G401.6 (cell line): ENCODE results near the gene DCDC2.
"Not testable (repeated sequence)": the region's sequence is repeated elsewhere in the genome, so short reads cannot be mapped to it uniquely, and the experiment has no call there.

Experiments used
- FAIRE-seq: peaks from 2 replicates; lab custom pipeline; 2012; peaks lifted over from hg19 to GRCh38; lab: Jason Lieb, UNC

Gene DCDC2

DNA sequence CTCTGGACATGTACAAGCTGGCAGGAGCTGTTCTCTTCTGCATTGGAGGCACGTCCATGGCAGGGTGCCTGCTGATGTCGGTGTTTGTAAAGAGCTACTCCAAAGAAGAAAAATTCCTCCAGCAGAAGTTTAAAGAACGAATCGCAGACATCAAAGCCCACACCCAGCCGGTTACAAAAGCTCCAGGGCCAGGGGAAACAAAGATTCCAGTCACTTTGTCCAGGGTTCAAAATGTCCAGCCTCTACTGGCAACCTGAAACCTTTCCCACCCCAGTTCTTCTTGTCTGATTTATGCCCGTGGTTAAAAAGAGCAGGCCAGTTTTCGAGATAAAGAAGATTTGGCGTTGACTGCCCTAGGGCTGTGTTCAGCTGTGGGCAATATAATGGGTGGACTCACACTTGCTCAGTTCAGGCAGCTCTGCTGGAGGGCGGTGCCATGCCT lies 212.1 kb downstream of the DCDC2 start:
- FAIRE-seq: no peak

DNA sequence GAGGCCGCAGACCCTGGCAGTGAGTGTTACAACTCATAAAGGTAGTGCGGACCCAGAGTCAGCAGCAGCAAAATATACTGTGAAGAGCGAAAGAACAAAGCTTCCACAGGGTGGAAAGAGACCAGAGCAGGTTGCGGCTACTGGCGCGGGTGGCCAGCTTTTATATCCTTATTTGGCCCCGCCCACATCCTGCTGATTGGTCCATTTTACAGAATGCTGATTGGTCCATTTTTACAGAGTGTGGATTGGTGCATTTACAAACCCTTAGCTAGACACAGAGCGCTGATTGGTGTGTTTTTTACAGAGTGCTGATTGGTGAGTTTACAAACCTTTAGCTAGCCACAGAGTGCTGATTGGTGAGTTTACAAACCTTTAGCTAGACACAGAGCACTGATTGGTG lies 215.1 kb downstream of the DCDC2 start:
- FAIRE-seq: not testable (repeated sequence)

GRCh38 chr6:24140591-24140990 lies 217.3 kb downstream of the DCDC2 start:
- no peak for FAIRE-seq

DNA sequence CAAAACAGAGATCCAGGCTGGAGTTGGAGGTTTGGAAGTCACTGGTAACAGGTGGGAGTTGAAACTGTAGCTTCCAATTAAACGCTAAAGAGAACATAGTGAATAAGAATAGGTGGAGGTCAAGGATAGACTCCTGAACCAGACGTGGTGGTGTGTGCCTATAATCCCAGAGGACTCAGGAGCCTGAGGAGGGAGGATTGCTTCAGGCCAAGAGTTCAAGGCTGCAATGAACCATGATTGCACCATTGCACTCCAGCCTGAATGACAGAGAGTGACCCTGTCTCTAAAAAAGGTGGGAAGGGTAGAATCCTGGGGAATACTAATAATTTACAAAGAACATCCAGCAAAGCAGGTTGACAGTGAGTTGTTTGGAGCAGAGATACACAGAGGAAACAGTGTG lies 218.2 kb downstream of the DCDC2 start:
- FAIRE-seq: no peak

DNA sequence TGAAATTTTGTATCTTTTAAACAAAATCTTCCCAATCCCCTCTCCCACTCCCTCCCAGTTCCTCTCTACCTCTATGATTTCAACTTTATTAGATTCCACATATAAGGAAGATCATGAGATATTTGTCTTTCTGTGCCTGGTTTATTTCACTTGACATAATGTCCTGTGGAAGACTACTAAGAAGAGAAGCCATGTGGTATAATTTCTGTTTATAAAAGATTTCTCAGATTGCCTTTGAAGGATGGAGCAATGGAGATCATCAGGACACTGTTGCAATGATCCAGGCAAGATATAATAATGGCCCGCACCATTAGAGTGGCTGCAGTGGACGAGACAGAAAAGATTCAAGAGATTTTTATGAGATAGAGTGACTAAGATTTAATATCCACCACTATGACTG lies 218.8 kb downstream of the DCDC2 start:
- no peak for FAIRE-seq

- FAIRE-seq: no peak
Measured at GRCh38 chr6:24131751-24132150, 226.1 kb downstream of the DCDC2 start.

- FAIRE-seq: no peak
Measured at GRCh38 chr6:24127316-24127715, 230.5 kb downstream of the DCDC2 start.

- no peak for FAIRE-seq
Measured at GRCh38 chr6:24126586-24127192, 231.2 kb downstream of the DCDC2 start.

DNA sequence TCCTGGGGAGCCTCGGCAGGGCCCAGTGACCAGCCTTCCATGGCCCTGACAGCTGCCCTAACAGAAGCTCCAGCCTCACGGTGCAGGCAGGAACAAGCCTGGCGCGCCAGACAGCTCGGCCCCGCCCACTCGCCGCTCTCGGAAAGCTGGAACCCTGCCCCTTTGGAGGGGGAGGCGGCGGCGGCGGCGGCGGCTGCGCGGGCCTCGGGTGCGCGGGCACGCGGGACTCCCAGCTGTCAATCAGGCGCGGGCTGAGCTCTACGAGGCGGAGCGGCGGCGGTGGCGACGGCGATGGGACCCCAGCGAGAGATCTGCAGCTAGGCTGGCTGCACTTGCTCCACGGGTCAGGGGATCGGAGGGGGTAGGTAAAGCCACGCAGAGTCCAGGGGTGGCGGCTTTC lies 231.9 kb downstream of the DCDC2 start, which contains the start of gene NRSN1:
Gene NRSN1 (plus strand): TSS at position 236 of the 400 bp plus-strand sequence. CDS start 8,113 bp downstream, outside the sequence.
- FAIRE-seq: no peak

GRCh38 chr6:24122139-24122538 lies 235.7 kb downstream of the DCDC2 start:
- FAIRE-seq: no peak
